Stimulated activated CD4-positive, alpha-beta T cell treated with anti-CD3 and anti-CD28 coated beads, Interleukin-2, amount 100 ng/mL, for 48 hours (primary cell): Measurements from ENCODE around the gene GCSAM.

Experiments
- DNase-seq, 2 donors: peaks; one replicate each; pipeline ENCODE4 v3.0.0-alpha.2; 2020

GCSAM gene

GRCh38 chr3:112128843-112129727 lies 4.0 kb downstream of the GCSAM start:
- peak in 1 of 2 donors; percentile 24 for DNase-seq

DNA sequence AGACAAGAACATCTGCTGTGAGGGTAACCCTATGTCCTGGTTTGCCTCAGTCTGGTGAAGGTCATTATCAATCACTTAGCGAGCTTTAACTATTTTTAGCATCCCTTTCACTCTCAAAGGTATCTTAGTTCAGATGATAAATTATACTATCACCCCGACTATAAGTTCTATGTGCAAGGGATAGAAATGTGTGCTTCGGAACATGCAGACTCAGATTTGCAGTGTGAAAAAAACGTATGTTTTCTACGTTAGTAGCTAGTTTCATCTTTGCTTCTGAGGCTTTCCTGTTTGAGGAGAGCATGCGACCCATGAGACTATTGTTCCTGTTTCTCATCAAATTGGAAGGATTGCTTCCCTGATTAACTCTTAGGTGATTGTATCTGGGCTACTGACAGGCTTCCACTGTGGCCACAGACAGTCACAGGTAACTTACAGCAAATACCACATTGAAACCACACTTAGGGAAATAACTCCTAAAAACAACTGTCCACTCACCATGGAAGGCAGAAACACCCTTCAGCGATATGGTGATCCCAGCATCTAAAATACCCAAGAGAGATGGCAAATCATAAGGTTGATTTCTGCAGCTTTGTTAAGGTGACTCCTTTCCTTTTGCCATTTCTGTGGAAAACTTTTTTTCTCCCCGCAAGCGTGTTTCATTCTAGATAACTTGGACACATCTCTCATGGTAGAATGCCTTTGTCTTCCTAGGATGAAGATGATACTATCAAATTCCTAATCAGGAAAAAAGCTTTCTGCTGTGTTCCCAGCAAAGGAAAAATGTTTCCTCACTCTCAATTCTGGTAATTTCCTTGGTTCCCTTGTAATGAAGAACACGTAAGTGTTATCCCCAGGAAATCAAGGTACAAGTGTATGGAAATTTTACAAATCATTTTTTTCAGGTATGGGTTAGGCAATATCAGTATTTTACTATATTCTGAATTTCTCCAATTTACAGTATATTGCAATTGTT lies 5.2 kb downstream of the GCSAM start:
- no peak for DNase-seq

- DNase-seq = no peak
These were observed 6.5 kb downstream of the GCSAM start for GRCh38 chr3:112126511-112126911.

DNA sequence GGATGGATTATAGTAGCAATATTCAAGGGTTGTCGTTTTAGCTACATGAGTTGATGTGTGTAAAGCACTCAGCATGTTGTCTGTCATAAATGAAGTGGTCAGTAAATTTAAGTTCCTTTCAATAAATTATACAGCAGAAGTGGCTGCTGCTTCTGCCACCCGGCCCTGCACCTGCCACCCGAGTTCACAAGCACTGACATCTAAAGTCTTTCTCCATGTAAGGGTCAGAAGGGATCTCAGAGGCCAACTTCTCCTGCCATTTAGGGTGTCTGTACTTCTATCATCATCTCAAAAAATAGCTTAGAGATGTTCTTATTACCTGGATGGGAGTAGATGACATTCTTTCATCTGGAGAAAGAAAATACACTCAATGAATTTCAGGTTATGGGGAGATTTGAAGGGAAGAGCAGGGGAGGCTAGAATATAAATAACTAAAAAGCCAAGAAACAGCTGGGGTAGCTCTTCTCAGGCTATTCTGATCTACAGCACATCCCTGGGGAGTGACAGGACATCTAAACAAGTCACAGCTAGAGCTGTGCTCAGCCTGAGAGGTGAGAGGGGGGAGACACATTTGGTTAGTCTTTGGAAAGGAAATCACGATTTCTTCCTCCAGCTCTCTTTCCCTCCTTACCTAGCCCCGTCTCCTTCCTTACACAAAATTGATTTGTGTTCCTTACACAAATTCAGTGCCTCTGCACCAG lies 8.0 kb downstream of the GCSAM start:
- no peak for DNase-seq

GRCh38 chr3:112123548-112123947 lies 9.5 kb downstream of the GCSAM start:
- no peak for DNase-seq

DNA sequence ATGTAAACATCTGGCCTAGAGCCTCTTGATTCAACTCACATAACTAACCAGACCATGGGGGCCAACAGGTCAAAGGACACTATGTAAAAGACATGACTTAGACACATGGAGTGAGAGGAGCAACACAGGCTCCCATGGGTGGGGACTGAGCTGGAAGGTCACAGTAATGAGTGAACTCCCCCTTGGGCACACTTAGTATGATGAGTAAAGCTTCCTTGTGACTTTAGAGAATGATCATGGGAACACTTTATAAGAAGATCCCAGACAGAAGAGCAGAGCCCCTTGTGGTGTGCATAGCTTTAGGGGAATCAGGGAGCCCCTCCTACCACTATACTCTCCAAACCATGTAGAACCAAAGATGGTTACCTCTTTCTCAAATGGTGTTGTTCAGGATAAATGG lies 10.2 kb downstream of the GCSAM start:
- DNase-seq = no peak

DNA sequence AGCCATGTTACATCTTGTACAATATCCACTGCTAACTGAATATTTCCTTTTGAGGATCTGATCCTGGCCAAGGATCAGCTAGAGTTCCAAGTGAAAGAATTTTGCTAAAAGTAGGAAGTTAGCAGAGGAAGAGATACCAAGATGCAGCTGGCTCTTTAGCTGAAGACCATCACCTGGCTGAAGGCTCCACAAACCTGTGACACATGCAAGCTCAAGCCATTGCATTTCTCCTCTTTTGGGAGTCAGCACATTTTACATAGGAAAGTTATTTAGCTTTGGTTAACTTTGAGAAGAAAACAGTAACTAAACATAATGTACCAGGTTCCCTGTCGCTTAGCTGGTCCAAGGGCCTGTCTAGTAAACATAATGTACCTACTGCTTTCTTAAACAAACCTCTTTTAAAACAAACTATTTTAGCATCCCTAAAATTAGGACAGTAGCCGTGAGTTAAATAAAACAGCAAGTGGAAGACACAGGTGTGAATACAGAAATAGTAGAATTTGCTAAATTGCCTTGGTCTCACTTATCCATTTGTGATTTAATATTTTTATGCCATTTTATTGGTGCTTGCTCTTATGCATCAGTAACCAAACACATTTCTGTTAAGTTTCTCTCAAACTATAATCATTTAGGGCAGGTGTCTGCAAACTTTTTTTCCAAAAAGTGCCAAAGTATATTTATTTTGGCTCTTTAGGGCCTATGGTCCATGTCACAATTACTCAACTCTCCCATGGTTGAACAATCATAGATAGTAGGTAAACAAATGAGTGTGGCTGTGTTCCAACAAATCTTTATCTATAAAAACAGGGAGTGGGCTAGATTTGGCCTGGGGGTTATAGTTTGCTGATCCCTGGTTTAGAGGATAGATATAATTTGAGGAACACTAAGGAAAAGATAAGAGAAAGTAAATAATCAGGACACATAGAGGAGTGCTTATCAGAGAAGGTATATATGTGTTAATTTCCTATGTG lies 11.2 kb downstream of the GCSAM start:
- DNase-seq = no peak

GRCh38 chr3:112119962-112120836 lies 12.8 kb downstream of the GCSAM start:
- no peak for DNase-seq

- no peak for DNase-seq
These were observed 15.0 kb downstream of the GCSAM start for GRCh38 chr3:112117841-112118571.

DNA sequence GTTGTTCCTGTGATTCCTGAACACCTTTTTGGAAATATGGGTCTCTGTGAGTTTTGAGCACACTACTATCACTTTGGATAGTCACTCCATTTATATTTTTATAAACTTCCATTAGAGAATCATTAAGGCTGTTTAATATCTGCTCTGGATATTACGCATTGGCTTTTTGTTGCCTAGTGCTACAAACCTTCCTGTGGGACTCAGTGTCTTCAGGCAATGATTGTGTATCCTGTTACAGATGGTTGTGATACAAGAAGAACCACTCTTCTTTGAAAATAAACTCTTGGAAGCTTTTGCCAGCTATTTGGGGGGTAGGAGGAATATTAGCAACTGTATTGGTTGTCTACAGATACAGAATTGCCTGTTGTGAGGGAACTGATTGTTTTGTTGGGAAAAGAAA lies 15.6 kb downstream of the GCSAM start:
- no peak for DNase-seq

DNA sequence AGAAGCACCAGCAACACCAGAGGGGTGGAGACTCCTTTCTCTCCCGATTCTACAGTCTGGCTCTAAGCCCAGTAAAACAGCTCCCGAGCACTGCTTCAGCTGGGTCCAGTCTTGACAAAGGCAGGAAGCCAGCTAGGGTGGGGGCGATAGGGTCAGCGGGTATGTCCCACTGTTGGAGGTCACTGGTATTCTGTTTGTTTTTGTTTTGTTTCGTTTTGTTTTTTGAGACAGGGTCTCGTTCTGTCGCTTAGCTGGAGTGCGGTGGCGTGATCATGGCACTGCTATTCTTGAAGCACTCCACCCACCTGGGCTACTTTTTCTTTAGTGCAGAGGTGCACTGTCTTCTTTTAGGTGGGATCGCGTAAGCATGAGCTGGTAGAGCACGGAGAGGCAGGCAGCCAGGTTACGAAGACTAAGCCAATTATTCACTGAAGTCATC lies 16.3 kb downstream of the GCSAM start:
- no peak for DNase-seq

DNA sequence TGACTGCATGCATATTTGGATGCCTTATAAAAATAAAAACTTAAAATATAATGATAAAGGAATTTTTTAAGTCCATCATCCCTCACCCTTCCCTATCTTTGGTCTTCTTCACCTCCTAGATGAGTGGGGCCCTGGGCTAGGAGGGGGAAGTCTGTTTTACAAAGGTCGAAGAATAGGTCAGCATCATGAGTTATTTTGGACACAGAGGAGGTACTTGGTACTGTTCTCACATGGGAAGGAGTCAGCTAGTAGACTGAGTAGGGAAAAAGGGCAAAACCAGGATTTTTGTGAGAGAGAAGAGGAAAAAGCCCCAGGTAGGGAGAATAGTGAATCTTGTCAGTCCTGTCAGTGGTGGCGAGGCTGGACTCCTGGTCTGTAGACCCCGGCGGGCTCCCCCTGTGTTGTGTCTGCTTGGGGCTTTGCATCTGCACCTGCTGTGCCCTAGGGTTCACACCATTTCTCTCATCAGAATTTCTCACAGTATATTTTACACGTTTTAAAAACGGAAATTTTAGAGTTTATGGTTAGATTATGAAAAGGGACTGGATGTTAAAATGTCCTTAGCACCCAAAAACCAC lies 17.2 kb downstream of the GCSAM start:
- DNase-seq = no peak

DNA sequence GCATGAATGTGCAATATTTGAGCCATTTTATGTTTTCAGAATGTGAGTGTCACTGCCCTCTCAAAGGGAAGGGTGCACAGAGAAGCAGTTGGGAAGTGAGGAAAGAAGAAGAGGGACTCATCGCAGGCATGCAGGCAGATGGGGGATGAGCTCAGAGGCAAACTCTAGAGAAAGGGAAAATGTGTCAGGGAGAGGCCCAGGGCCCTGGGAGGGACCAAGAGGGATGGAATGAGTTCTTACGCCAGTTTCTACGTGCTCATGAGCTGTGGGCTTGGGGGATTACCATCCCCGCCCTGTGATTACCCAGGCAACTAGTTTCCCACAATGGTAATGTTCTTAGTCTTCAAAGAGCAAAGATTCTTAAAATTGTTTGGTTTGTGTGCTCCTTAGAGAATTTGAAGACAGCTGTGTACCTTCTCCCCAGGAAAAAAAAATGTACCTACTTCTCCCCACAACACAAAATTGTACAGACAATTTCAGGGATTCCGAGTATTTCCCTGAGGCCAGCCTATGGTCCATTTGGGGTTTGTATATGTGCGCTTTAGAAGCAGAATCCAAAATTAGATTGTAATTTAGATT lies 17.8 kb downstream of the GCSAM start:
- no peak for DNase-seq

GRCh38 chr3:112114576-112115160 lies 18.4 kb downstream of the GCSAM start:
- DNase-seq = no peak

- peak; percentile 39 to 44 for DNase-seq
These were observed 21.2 kb downstream of the GCSAM start for GRCh38 chr3:112111785-112112402.

DNA sequence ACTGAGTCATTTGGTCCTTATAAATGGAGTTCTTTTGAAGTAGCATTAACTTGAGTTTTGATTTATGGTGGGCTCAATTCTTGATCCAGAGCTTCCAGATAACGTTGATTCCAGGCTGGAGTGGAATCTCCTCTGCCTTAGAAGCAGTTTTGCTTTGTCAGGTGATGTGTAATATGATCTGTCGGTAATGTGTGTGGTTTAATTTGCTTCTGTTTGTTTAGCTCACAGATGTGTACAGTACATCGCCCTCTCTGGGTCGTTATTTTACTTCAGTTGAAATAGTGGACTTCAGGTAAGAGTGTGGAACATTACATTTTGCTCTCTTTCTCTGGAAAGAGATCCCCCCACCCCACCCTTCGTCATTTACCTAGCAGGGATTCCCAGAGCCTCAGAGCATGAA lies 23.7 kb downstream of the GCSAM start:
- DNase-seq = no peak

GRCh38 chr3:112104774-112105173 lies 28.3 kb downstream of the GCSAM start:
- DNase-seq = no peak

DNA sequence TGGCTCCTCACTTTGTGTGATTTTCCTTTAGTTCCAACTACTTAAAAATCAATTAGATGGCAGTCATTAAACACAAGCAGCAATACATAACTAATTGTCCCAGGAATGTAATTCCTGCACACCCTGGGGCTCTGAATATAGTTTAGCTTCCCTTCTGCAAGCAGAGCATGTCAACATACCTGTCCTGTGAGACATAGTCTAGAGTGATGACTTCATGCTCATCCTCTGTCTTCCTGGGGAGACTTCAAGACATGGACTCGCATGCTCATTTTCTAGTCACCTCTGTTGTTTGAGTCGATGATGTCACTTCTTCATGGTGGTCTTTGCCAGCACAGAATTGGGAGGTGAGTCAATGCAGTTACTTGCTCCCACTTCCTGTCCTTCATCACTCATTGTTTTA lies 31.1 kb downstream of the GCSAM start:
- no peak for DNase-seq
